NCI-H1105 treated with DMSO at 0.1 percent for 48 hours (cell line): ENCODE results near the gene GPR42.

Experiments
- DNase-seq: peaks from one replicate; lab custom pipeline; 2025; lab: John Stamatoyannopoulos, UW

Gene GPR42, protein sequence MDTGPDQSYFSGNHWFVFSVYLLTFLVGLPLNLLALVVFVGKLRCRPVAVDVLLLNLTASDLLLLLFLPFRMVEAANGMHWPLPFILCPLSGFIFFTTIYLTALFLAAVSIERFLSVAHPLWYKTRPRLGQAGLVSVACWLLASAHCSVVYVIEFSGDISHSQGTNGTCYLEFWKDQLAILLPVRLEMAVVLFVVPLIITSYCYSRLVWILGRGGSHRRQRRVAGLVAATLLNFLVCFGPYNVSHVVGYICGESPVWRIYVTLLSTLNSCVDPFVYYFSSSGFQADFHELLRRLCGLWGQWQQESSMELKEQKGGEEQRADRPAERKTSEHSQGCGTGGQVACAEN

DNA sequence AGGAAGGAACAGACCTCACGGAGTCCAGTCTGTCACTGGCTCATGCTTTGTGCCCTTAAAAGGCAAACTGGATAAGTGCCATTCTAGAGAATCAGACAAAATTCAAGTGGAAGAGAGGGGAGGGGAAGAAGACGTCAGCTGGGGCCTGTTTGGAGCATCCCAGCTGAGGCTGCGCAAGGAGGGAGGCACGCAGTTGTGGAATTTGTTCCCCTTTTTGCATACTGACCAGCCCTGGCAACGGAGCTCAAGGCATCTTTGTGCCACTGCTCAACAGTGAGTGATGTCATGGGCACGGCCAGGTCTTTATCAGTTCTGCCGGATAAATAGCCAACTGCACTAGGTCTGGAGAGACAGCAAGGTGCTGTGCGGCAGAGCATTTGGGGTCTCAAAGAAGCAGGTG lies at the start of gene GPR42:
Gene GPR42, plus strand, starts transcription at position 347 of the 400 bp plus-strand sequence. CDS start 292 bp downstream, outside the sequence.
- DNase-seq: no peak

DNA sequence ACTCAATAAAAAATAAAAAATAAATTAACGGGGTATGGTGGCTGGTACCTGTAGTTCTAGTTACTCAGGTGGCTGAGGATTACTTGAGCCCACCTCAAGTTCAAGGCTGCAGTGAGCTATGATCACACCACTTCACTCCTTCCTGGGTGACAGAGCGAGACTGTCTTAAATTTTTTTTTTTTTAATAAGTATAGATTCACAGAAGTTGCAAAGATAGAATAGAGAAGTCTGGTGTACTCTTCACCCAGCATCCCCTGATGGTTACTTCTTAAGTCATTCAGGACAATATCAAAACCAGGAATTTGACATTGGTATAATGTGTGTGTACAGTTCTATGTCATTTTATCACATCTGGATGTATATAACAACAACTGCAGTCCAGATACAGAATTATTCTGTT lies 49.6 kb upstream of the GPR42 start:
- DNase-seq: no peak

DNA sequence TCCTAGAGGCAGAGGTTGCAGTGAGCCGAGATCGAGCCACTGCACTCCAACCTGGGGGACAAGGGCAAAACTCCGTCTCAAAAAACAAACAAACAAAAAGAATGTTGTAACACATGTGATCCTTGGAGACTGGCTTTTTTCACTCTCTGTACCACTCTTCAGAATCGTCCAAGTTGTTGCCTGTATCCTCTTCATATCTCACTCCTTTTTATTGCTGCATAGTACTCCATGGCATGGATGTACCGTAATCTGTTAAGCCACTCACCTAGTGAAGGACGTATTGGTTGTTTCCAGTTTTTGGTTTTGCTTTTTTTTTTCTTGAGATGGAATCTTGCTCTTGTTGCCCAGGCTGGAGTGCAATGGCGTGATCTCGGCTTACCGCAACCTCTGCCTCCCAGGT lies 48.9 kb upstream of the GPR42 start:
- no peak for DNase-seq

DNA sequence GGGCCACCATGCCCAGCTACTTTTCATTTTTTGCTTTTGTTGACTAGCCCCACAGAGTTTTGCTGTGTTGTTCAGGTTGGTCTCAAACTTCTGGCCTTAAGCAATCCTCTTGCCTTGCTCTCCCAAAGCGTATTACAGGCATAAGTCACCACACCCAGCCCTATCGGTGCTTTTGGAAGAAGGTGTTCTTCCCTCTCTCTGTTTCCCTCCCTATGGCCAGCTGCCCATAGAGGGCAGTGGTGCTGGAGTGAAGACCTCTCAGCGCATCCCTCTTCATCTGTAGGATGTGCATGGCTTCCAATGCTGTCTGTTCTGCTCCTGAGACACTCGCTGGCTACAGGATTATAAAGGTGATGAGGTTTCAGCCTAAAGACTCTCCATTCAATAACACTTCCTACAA lies 43.2 kb upstream of the GPR42 start:
- DNase-seq: no peak

DNA sequence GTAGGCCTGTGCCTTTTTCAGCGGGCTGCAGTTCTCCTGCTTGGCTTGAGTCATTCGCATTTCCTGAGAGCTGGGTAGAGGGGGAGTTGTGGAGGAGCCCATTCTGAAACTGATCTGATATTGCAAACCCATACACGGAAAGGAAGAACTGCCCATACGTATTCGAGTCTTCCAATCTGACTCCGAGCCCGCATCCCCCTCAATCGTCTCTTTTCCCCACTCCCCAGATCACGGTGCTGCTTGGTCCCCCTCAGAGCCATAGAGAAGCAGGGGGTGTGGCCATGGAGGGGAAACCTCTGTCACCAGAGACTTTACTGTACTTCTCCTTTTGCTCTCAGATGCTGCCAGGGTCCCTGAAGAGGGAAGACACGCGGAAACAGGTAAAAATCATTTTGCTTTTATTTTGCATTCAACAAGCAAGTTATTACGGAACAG lies 42.0 kb upstream of the GPR42 start, which contains the start of gene CD22:
Gene CD22, plus strand, starts transcription at position 337 of the 435 bp plus-strand sequence. CDS start 2,854 bp downstream, outside the sequence.
- DNase-seq: no peak

DNA sequence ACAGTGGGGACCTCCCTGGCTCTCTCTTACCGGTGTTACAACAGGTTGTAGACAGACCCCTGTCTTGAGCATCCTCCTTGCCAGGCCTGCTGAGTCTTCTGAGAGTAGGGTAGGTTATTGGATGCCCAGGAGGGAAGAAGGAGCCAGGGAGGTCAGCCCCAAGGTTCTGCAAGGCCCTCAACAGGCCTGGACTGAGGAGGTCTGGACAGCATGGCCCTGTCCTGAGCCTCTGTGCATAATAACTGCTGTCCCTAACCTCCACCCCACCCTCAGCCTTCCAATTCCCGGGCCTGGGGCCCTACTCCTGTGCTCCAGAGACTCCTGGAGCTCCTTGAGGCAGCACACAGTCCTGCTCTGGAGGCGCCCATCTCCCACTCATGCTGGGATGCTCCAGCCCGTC lies 41.5 kb upstream of the GPR42 start:
- DNase-seq: no peak

DNA sequence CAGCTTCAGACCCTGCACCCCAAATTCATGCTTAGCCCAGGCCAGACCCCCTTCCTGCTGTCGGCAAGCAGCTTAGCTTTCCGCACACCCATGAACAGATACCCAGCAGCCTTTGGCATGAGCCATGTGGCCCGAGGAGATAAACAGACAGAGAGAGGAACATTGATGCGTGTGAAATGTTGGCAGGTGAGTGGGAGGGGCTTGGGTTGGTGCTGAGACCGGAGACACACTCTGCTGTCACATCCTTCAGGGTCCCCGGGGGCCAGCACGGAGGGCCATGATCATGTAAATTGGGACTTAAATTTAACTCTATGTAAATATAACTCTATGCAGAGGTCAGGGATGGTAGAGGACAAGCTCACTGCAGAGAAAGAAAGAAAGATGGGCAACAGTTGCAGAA lies 40.4 kb upstream of the GPR42 start:
- DNase-seq: no peak

DNA sequence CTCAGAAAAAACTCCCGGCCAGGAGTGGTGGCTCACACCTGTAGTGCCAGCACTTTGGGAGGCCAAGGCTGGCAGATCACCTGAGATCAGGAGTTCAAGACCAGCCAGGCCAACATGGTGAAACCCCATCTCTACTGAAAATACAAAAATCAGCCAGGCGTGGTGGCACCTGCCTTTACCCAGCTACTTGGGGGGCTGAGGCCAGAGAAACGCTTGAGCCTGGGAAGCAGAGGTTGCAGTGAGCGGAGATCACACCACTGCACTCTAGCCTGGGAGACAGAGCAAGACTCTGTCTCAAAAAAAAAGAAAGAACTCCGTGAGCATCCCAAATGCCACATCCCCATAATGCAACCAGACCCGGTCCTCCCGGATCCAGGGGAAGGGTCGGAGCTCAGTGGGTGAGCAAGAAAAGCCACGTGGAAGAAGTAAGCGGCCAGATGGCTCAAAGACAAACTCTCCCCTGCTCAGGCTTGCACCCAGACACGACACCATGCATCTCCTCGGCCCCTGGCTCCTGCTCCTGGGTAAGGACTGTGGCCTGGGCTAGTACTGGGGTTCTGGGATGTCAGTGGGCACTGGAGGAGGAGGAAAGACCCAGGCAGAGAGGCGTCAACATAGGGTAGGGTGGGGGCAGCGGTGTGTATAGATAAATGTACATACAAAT lies 39.2 kb upstream of the GPR42 start:
- DNase-seq: no peak

DNA sequence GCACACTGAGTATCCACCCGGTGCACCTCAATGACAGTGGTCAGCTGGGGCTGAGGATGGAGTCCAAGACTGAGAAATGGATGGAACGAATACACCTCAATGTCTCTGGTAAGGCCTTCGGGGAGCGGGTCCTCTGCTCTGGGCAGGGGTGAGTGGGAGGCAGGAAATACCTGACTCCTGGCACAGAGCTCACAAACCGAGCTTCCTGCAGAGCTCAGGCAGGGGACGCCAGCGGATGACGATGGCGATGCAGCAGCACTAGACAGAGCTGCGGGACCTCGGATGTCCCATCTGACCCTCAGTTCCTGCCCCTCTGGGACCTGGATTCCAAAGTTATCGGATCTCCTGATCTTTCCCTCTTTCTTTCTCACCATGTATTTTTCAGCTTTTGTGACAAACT lies 38.1 kb upstream of the GPR42 start:
- no peak for DNase-seq

DNA sequence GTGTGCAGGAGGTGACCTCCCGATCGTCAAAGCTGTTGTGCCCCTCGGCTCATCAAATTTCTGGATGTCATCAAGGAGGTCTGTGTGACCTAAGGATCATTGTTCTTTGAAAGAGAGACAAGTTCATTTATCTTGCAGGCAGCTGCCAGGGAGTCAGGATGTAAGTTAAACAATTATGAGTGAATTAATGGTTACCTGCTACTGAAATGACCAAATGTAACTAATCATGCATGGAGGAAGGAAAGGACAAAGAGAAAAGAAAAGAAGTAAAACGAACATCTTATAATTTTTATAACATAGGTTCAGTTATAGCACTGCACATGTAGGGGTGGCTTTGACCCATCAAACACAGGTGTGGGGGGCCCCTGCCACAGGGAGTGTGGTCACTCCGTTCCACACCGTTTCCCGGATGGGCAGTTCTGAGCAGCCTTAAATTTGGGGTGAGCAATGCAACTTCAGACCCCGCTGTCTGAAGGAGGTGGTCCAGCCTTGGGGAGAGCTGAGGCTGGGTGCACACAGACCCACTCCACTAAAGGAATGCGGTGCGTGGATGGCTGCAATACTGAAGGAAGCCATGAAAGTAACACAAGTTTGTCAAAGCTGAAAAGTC lies 36.6 kb upstream of the GPR42 start:
- no peak for DNase-seq

DNA sequence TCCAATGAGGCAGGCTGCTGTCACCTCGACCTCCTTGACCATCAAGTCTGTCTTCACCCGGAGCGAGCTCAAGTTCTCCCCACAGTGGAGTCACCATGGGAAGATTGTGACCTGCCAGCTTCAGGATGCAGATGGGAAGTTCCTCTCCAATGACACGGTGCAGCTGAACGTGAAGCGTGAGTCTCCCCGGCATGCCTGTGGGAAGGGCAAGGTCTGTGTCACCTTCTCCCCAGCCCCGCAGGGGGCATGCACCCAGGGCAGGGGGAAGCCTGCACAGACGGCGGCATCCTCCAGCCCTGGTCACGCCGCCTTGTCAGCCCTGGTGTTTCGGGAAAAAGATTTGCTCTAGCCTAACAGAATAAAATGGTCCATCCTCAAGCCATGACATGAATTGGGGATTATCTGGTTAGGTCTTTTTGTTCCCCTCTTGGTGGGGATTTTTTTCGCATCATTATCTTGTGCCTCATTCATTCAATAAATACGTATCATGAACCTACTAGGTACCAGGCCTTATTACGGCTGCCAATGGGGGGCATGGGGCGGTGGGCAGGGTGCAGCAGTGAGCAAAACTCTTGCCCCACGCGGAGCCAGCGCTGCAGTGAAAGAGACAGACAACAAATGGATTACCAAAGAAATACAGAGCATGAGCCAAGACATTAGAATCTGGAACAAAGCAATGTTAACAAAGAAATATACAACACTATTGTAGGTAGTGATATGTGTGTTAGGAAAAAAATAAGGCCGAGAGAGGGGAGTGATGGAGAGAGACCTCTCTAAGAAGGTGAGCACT lies 34.5 kb upstream of the GPR42 start:
- no peak for DNase-seq

DNA sequence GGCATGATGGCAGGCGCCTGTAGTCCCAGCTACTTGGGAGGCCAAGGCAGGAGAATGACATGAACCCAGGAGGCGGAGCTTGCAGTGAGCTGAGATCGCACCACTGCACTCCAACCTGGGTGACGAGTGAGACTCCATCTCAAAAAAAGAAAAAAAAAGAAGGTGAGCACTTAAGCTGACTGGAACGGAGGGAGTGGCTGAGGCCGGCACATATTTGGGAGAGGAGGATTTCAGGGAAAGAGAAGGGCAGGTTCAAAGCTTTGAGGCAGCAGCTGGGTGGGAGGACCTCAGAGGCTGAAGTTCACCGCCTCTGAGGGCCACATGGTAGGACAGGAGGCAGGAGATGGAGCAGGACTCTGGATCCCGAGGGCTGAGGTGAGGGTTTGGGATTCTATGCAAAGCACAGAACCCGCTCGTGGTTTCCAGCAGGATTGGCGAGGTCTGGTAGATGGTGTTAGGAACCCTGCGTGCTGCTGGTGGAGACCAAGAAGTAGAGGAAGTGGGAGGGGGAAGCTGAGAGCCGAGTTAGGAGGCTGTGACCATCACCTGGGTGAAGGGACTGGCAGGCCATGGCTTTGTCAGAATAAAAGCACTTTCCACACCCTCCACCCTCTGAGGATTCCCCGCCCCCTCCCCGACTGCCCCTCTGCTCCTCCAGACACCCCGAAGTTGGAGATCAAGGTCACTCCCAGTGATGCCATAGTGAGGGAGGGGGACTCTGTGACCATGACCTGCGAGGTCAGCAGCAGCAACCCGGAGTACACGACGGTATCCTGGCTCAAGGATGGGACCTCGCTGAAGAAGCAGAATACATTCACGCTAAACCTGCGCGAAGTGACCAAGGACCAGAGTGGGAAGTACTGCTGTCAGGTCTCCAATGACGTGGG lies 33.5 kb upstream of the GPR42 start:
- no peak for DNase-seq

DNA sequence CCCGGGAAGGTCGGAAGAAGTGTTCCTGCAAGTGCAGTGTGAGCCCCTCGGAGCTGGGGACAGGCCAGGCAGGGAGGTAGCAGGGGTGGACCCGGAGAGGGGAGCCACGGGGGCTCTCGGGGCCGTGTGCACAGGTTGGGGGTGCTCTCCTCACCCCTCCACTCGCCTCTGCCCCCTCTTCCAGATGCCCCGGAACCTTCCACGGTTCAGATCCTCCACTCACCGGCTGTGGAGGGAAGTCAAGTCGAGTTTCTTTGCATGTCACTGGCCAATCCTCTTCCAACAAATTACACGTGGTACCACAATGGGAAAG lies 32.9 kb upstream of the GPR42 start:
- no peak for DNase-seq

DNA sequence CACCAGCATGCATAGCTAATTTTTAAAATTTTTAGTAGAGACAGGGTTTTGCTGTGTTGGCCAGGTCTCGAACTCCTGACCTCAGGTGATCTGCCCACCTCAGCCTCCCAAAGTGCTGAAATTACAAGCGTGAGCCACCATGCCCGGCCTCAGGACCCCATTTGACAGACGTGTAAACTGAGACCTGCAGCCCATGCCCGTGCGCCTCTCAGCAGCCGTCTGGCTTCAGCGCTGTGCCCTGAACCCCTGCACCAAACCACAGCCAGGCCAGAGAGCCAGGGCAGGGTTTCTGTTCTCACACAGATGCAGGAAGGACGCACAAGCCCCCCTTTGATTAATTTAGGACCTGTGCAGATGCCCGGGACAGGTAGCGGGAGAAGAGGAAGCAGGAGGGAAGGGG lies 30.4 kb upstream of the GPR42 start:
- DNase-seq: no peak

DNA sequence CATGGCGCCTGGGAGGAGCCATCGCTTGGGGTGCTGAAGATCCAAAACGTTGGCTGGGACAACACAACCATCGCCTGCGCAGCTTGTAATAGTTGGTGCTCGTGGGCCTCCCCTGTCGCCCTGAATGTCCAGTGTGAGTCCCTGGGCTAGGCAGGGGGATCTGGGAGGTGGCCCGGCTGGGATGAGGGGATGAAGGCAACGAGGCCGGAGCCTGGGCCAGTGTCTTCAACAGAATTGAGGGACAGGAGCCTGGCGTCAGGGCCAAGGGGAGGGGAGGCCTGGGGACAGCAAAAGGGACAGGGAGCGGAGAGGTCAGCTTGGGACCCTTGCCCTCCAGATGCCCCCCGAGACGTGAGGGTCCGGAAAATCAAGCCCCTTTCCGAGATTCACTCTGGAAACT lies 29.9 kb upstream of the GPR42 start:
- DNase-seq: no peak

DNA sequence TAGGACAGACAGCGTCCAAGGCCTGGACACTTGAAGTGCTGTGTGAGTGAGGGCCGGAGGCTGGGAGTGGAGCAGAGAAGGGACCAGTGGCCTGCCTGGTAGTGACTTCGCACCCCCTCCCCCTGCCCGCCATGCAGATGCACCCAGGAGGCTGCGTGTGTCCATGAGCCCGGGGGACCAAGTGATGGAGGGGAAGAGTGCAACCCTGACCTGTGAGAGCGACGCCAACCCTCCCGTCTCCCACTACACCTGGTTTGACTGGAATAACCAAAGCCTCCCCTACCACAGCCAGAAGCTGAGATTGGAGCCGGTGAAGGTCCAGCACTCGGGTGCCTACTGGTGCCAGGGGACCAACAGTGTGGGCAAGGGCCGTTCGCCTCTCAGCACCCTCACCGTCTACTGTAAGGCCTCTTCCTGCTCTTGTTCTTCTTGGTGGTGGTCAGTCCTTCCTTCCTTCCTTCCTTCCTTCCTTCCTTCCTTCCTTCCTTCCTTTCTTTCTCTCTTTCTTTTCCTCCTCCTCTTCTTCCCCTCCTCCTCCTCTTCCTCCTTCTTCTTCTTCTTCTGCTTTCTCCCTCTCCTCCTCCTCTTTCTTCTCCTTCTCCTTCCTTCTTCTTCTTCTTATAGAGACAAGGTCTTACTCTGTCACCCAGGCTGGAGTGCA lies 29.2 kb upstream of the GPR42 start:
- no peak for DNase-seq

DNA sequence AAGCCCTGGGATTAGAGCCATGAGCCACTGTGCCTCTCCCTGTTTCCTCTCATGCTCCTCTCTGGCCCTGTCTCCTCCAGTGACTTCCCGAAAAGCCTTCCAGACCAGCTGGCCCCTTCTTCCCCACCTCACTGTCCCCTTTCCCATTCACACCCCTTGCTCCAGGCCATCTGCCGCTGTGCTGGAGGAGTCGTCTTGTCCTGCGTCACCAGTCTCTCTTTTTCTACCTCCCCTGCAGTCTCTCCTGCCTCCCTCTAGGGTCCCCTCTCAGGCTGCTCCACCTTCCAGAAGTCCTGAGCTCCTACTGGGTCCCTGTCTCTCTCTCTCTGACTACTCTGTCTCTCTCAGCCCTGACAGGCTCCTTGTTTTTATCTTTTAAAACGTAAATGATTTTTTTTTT lies 28.4 kb upstream of the GPR42 start:
- DNase-seq: no peak

DNA sequence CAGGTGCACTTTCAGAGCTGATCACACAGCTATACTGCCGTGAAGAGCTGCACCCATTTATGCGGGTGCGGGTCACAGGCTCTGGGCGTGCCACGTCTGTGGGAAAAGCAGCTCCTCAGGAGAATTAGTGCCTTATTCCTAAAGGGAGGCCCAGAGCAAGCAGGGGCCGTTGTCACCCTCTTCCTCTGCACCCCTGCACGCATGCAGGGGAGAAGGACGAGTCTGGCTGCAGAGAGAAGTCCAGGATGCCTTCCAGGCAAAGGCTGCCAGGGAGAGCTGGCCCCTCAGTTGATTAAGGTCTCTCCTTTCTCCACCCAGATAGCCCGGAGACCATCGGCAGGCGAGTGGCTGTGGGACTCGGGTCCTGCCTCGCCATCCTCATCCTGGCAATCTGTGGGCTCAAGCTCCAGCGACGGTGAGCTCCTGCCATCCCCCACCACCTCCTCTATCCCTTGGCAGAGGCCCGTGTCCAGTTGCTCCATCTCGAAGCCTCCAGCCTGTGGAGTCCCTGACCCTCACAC lies 26.3 kb upstream of the GPR42 start:
- no peak for DNase-seq

DNA sequence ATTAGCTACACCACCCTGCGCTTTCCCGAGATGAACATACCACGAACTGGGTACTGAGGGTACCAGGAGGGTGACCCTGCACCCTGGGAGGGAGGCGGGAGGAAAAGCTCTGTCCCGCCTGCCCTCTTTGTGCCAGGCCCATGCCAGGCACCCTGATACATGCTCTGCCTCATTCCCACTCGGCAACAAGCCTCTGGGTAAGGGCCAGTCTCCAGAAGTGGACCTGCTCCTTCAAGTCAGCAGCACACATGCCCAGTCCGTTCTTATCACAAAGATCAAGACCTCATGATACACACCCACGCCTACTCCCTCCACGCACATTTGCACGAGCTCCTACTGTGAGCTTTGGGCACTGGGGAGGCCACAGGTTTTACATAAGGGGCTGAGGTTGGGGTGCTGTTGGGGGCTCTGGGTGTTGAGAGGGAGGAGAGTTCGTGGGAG lies 25.2 kb upstream of the GPR42 start:
- DNase-seq: no peak

DNA sequence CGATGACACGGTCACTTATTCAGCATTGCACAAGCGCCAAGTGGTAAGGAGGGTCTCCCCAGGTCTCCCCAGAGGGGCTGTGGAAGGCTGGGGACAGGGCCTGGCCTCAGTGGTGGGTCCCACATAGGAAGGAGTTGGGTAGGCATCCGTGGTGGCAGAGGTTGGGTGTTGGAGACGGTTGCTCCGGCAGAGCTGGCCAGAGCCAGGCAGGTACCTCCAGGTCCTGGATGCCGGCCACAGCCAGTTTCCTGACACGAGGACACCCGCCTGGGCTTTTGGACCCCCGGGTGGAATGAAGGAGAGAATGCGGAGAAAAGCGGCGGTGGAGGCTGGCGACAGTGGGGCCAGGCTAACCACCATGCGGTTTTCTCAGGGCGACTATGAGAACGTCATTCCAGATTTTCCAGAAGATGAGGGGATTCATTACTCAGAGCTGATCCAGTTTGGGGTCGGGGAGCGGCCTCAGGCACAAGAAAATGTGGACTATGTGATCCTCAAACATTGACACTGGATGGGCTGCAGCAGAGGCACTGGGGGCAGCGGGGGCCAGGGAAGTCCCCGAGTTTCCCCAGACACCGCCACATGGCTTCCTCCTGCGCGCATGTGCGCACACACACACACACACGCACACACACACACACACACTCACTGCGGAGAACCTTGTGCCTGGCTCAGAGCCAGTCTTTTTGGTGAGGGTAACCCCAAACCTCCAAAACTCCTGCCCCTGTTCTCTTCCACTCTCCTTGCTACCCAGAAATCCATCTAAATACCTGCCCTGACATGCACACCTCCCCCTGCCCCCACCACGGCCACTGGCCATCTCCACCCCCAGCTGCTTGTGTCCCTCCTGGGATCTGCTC lies 24.4 kb upstream of the GPR42 start:
- DNase-seq: peak; percentile 10
